ENCODE measurements around the gene ENTPD7. TPM values are rescaled to one million over a fixed set of nuclear protein-coding genes. Genes with fewer than 3 reads are reported as not detected.

The ENTPD7 gene
- total and polyA plus RNA-seq, 2 of the 8 experiments (the other 6 are each of a cell fraction or from before 2014, with no cell fraction given), result 5.0 to 15.6 TPM

DNA sequence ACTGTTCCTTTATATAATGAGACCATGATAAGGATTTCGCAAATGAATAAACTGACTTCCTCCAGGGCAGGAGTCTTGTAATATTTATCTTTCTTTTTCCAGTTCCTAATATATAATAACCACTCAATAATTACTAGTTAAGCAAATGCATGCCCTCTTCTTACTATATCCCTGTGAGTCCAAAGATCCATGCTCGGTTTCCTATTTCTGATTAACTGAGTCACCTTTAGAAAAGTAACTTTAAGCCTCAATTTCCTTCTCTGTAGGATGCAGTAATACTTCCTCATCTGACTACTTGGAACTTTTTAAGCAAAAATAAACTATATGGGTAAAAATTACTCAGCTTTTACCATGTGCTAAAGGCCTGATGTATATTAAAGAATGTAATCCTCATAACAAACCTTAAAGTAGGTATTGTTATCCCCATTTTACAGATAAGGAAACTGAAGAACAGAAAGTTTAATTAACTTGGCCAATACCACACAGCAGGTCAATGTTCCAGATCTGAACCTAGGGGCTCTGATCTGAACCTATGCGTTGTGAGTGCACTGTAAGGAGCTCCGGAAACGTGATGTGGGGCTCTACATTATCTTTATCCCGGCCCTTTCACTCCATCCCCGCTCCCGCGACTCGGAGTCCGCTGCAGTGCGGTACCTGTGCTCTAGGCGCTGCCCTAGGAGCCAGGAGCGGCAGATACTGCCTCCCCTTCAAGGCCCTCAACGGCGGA lies 72.2 kb downstream of the ENTPD7 start:
- H3K79me2 ChIP-seq (ENCODE audit: control insufficient read depth in 1 of 2, insufficient read depth in 2 of 2, low read length in 2 of 2), result peaks cover 0 to 22% of the 10 kb centered on the region in 2 experiments; a peak in 2 of 4 replicates
- H2BK20ac ChIP-seq (ENCODE audit: low read length), result 0 out of 2 replicates have a peak overlapping the region, but pooled peaks have one; percentile 32
- H2AK5ac ChIP-seq (ENCODE audit: low read depth, low read length), result no peak overlapping the region
- H4K5ac ChIP-seq (ENCODE audit: insufficient read length, low read depth, low read length), result peak overlapping the region; percentile 99
- H3K4me2 ChIP-seq (ENCODE audit: insufficient read depth in 1 of 2, low read depth in 2 of 2, low read length in 2 of 2), result peak overlapping the region; percentile 64 to 67
- H3K23ac ChIP-seq (ENCODE audit: insufficient read length), result no peak overlapping the region
- H4K91ac ChIP-seq (replicated peaks; ENCODE audit: insufficient read length, low read length), result peak overlapping the region; percentile 96
- FAIRE-seq, result no peak
- peak overlapping the region; percentile 89 for H2BK5ac ChIP-seq (ENCODE audit: low read depth, low read length)
- WGBS, 2 experiments (ENCODE audit: extremely low coverage in 1 of 2, insufficient coverage in 1 of 2, insufficient read length in 1 of 2, insufficient replicate concordance in 2 of 2, low coverage in 1 of 2, low lambda C conversion rate in 2 of 2, missing lambda C conversion rate in 1 of 2), result 7% methylated on average over 16 of the region's 16 CpGs; no CpG with 5 or more reads in 1 of the 2 experiments
- no peaks in the 10 kb centered on the region for H3K27me3 ChIP-seq (replicated peaks in 1 of 4; ENCODE audit: control insufficient read depth in 3 of 4, extremely low read depth in 1 of 4, insufficient read depth in 3 of 4, low read length in 3 of 4)
- H3K14ac ChIP-seq (ENCODE audit: insufficient read length), result no peak overlapping the region
- no peak overlapping the region for H3K4ac ChIP-seq (replicated peaks; ENCODE audit: insufficient read length, low read depth, low read length)
- H2BK15ac ChIP-seq (ENCODE audit: low read length), result no peak overlapping the region
- no peaks in the 10 kb centered on the region for H3K23me2 ChIP-seq (ENCODE audit: low read depth, low read length)
- H2AFZ ChIP-seq (ENCODE audit: low read length), result peak overlapping the region; percentile 31; the same call in 1 of the 2 replicates
- ChIA-PET POLR2A (ENCODE audit: partially characterized antibody) (interaction anchor here (0.8 to 2.6 kb wide), 13 partner anchors 9 to 498 kb away, joined by 3 to 11 read pairs (median 6); partner anchors contain the start of genes CHUK, ENTPD7 and GOT1), CTCF (ENCODE audit: partially characterized antibody) (interaction anchor here (0.8 to 1.5 kb wide), 5 partner anchors 10 to 295 kb away, joined by 3 to 8 read pairs (median 3); no protein-coding TSS in a partner anchor)
- H4K20me1 ChIP-seq (replicated peaks in 1 of 2; ENCODE audit: control insufficient read depth in 1 of 2, insufficient read depth in 2 of 2, low read length in 2 of 2), result no peaks in the 10 kb centered on the region
- H3K56ac ChIP-seq (replicated peaks; ENCODE audit: insufficient read length, low read depth, low read length), result peak overlapping the region; percentile 19
- peak overlapping the region; percentile 98; the same call in 1 of the 2 replicates for H4K8ac ChIP-seq (ENCODE audit: extremely low read depth, insufficient read depth, low read length)
- peak overlapping the region; percentile 80 for H3K18ac ChIP-seq (ENCODE audit: extremely low read depth, low read length)
- peak overlapping the region; percentile 91 to 97 (median 93) for H3K4me3 ChIP-seq (ENCODE audit: extremely low read depth in 1 of 4, insufficient read depth in 2 of 4, low read depth in 3 of 4, low read length in 4 of 4)
- H3K36me3 ChIP-seq (ENCODE audit: control insufficient read depth in 2 of 4, insufficient read depth in 4 of 4, low read length in 3 of 4), result peaks cover 2 to 17% (median 10%) of the 10 kb centered on the region in 4 experiments; a peak in 7 of 8 replicates
- no peaks in the 10 kb centered on the region for H3K4me1 ChIP-seq (replicated peaks in 1 of 4; ENCODE audit: control insufficient read depth in 3 of 4, insufficient read depth in 4 of 4, low read length in 3 of 4)
- no peak for DNase-seq (ENCODE audit: low read depth in 1 of 2, low spot score in 2 of 2)
- peak overlapping the region; percentile 67 for H3K27ac ChIP-seq (ENCODE audit: low read depth, low read length)
- H2BK120ac ChIP-seq (replicated peaks; ENCODE audit: low read depth, low read length), result no peak overlapping the region
- H3K9me3 ChIP-seq (ENCODE audit: insufficient read depth in 2 of 2, low read depth in 1 of 2, low read length in 1 of 2), result no peaks in the 10 kb centered on the region
- H2BK12ac ChIP-seq (ENCODE audit: low read depth, low read length), result no peak overlapping the region
- peaks cover 2% of the 10 kb centered on the region; the same call in 1 of the 2 replicates for H3K79me1 ChIP-seq (ENCODE audit: low read depth, low read length)
- H3K9ac ChIP-seq (replicated peaks in 1 of 4; ENCODE audit: extremely low read depth in 1 of 4, low read depth in 3 of 4, low read length in 3 of 4), result peak overlapping the region; percentile 79 to 87 (median 84)
- TF ChIP-seq RFX5 (IDR thresholded peaks at IDR 0.05; ENCODE audit: borderline replicate concordance, low read depth, low read length) (no peak), EP300 (IDR thresholded peaks at IDR 0.05; ENCODE audit: borderline replicate concordance in 1 of 2, low read depth in 2 of 2, low read length in 2 of 2) (no peak), CHD1 (IDR thresholded peaks at IDR 0.05; ENCODE audit: low read depth, low read length) (no peak), CREB1 (IDR thresholded peaks at IDR 0.05) (no peak; the same call in 1 of the 2 replicates), KDM1A (IDR thresholded peaks at IDR 0.05; ENCODE audit: borderline replicate concordance, low read length) (peak; percentile 75; the same call in 1 of the 2 replicates), E2F6 (IDR thresholded peaks at IDR 0.05) (no peak), ATF3 (IDR thresholded peaks at IDR 0.05; ENCODE audit: insufficient read depth, low read depth, low read length) (no peak), RAD21 (IDR thresholded peaks at IDR 0.05 in 1 of 2, conservative IDR thresholded peaks at IDR 0.05 in 1 of 2; ENCODE audit: low read depth in 2 of 2, low read length in 2 of 2) (no peak; a peak in 1 of 4 replicates), PHF8 (conservative IDR thresholded peaks at IDR 0.05; ENCODE audit: low read depth, low read length) (0 out of 2 replicates have a peak, but pooled peaks have one; percentile 44)
